IMR-90 (cell line): ENCODE results near the gene GALNT17. TPM values are rescaled to one million over a fixed set of nuclear protein-coding genes. Genes with fewer than 3 reads are reported as not detected.

Source experiments
- ATAC-seq: fragments of 200-7000 bp; cut with Tn5 transposase; 2 replicates; pipeline ENCODE4 v1.9.1; 2020; ENCODE audit warnings: low read depth, mild to moderate bottlenecking, moderate library complexity
- BruUV-seq: library from RNA; stranded (reverse); fragments of 400-500 nt; replicated peaks from 2 replicates; lab custom pipeline; 2021; lab: Mats Ljungman, UMichigan
- CTCF ChIA-PET: fragments of 300-600 bp; formaldehyde crosslinking; extraction: SDS; loops from one replicate; lab custom pipeline; 2021; ENCODE audit warnings: antibody characterized with exemption; lab: Yijun Ruan, JAX
- POLR2A ChIA-PET: fragments of 300-600 bp; sonication (Branson Sonifier 250); formaldehyde crosslinking; loops from one replicate; lab custom pipeline; 2022; ENCODE audit warnings: antibody characterized with exemption; ENCODE audit not compliant: unreplicated experiment; lab: Charles Lee
- DNase-seq: peaks from one replicate; pipeline ENCODE4 v3.0.0; 2013
- H2AFZ ChIP-seq: replicated peaks from 2 replicates; pipeline ENCODE3; 2013; ENCODE audit warnings: low read length, mild to moderate bottlenecking; ENCODE audit not compliant: poor library complexity
- H2AK5ac ChIP-seq: 2 replicates; pipeline ENCODE4 v1.6.1; 2013; ENCODE audit warnings: low read depth, low read length, inconsistent platforms
- H2AK9ac ChIP-seq: replicated peaks from 2 replicates; pipeline ENCODE3; 2013; ENCODE audit warnings: mild to moderate bottlenecking, low read depth, low read length, moderate library complexity; ENCODE audit not compliant: poor library complexity
- H2BK120ac ChIP-seq: 2 replicates; pipeline ENCODE4 v1.6.1; 2013; ENCODE audit warnings: low read depth, low read length, inconsistent platforms
- H2BK15ac ChIP-seq: 3 replicates; pipeline ENCODE4 v1.6.1; 2013; ENCODE audit warnings: low read depth, low read length, inconsistent platforms
- H2BK20ac ChIP-seq: 2 replicates; pipeline ENCODE4 v1.6.1; 2013; ENCODE audit warnings: low read depth, mild to moderate bottlenecking, inconsistent platforms, low read length, moderate library complexity
- H2BK5ac ChIP-seq: 2 replicates; pipeline ENCODE4 v1.6.1; 2013; ENCODE audit warnings: mild to moderate bottlenecking, low read depth, low read length, inconsistent platforms; ENCODE audit not compliant: poor library complexity, severe bottlenecking
- H3K14ac ChIP-seq: replicated peaks from 2 replicates; pipeline ENCODE4 v1.6.1; 2013; ENCODE audit warnings: low read depth, low read length, inconsistent platforms
- H3K18ac ChIP-seq: 2 replicates; pipeline ENCODE4 v1.6.1; 2013; ENCODE audit warnings: low read depth, low read length, control low read depth
- H3K23ac ChIP-seq: 2 replicates; pipeline ENCODE4 v1.6.1; 2013; ENCODE audit warnings: low read depth, low read length, inconsistent platforms
- H3K27ac ChIP-seq: 2 replicates; pipeline ENCODE4 v1.5.1; 2013; ENCODE audit warnings: mild to moderate bottlenecking, control low read depth, low read length; ENCODE audit not compliant: insufficient read depth
- H3K27me3 ChIP-seq: 2 replicates; pipeline ENCODE4 v1.6.1; 2013; ENCODE audit warnings: low read length; ENCODE audit not compliant: control insufficient read depth, insufficient read depth
- H3K36me3 ChIP-seq: 2 replicates; pipeline ENCODE4 v1.6.1; 2013; ENCODE audit warnings: low read length, mixed read lengths; ENCODE audit not compliant: control insufficient read depth, insufficient read depth
- H3K4ac ChIP-seq: 2 replicates; pipeline ENCODE4 v1.6.1; 2013; ENCODE audit warnings: low read depth, low read length, inconsistent platforms
- H3K4me1 ChIP-seq: 2 replicates; pipeline ENCODE4 v1.6.1; 2013; ENCODE audit warnings: low read length, mixed read lengths; ENCODE audit not compliant: control insufficient read depth, insufficient read depth
- H3K4me2 ChIP-seq: 2 replicates; pipeline ENCODE4 v1.6.1; 2013; ENCODE audit warnings: low read depth, mild to moderate bottlenecking, control low read depth, low read length, moderate library complexity
- H3K4me3 ChIP-seq: 2 replicates; pipeline ENCODE4 v1.5.1; 2013; ENCODE audit warnings: low read depth, mild to moderate bottlenecking, control low read depth, low read length, moderate library complexity; ENCODE audit not compliant: insufficient read depth
- H3K56ac ChIP-seq: 2 replicates; pipeline ENCODE4 v1.6.1; 2013; ENCODE audit warnings: low read length, inconsistent platforms; ENCODE audit not compliant: insufficient read depth; ENCODE audit errors: extremely low read depth
- H3K79me1 ChIP-seq, 2 experiments: 2 replicates each; pipeline ENCODE4 v1.6.1; 2013; ENCODE audit warnings: low read length in 2 of 2, inconsistent platforms in 1 of 2, low read depth in 1 of 2
- H3K9ac ChIP-seq: 2 replicates; pipeline ENCODE4 v1.6.1; 2013; ENCODE audit warnings: low read depth, low read length, control low read depth
- H3K9me1 ChIP-seq: 2 replicates; pipeline ENCODE4 v1.6.1; 2013; ENCODE audit warnings: low read length, inconsistent platforms; ENCODE audit not compliant: insufficient read depth
- H3K9me3 ChIP-seq: 2 replicates; pipeline ENCODE4 v1.6.1; 2013; ENCODE audit warnings: low read length; ENCODE audit not compliant: control insufficient read depth, insufficient read depth
- H4K20me1 ChIP-seq: 2 replicates; pipeline ENCODE4 v1.6.1; 2013; ENCODE audit warnings: low read length, inconsistent platforms; ENCODE audit not compliant: insufficient read depth
- H4K5ac ChIP-seq: 2 replicates; pipeline ENCODE4 v1.6.1; 2013; ENCODE audit warnings: mild to moderate bottlenecking, low read depth, low read length, control low read depth
- H4K8ac ChIP-seq, 2 experiments: 2 replicates each; pipeline ENCODE4 v1.6.1; 2013; ENCODE audit warnings: low read depth in 2 of 2, low read length in 2 of 2, control low read depth in 1 of 2, inconsistent platforms in 1 of 2
- H4K91ac ChIP-seq: 2 replicates; pipeline ENCODE4 v1.6.1; 2013; ENCODE audit warnings: low read depth, low read length, inconsistent platforms; ENCODE audit not compliant: insufficient read depth
- BHLHE40 ChIP-seq: fragments of 150-350 bp; IDR thresholded peaks from 2 replicates; pipeline ENCODE4 v1.6.1; 2016; ENCODE audit warnings: mild to moderate bottlenecking, low read depth, low read length
- CTCF ChIP-seq: conservative IDR thresholded peaks from 2 replicates; pipeline ENCODE4 v1.5.1; 2012; ENCODE audit warnings: mild to moderate bottlenecking, low read depth, low read length, improper control_type of control experiment
- MAFK ChIP-seq: IDR thresholded peaks from 2 replicates; pipeline ENCODE4 v1.6.1; 2012; ENCODE audit warnings: low read depth, low read length, improper control_type of control experiment
- MAZ ChIP-seq: IDR thresholded peaks from 2 replicates; pipeline ENCODE4 v1.6.1; 2012; ENCODE audit warnings: low read depth, mild to moderate bottlenecking, low read length, improper control_type of control experiment, moderate library complexity, borderline replicate concordance
- MXI1 ChIP-seq: IDR thresholded peaks from 2 replicates; pipeline ENCODE4 v1.6.1; 2012; ENCODE audit warnings: low read depth, mild to moderate bottlenecking, low read length, moderate library complexity, borderline replicate concordance
- RAD21 ChIP-seq: IDR thresholded peaks from 2 replicates; pipeline ENCODE4 v1.6.1; 2012; ENCODE audit warnings: low read length, improper control_type of control experiment
- RCOR1 ChIP-seq: IDR thresholded peaks from 2 replicates; pipeline ENCODE4 v1.6.1; 2012; ENCODE audit warnings: mild to moderate bottlenecking, low read length, improper control_type of control experiment; ENCODE audit not compliant: insufficient replicate concordance
- RFX5 ChIP-seq: IDR thresholded peaks from 2 replicates; pipeline ENCODE4 v1.8.0; 2012; ENCODE audit warnings: low read depth, mild to moderate bottlenecking, low read length, moderate library complexity
- SMC3 ChIP-seq: fragments of 150-350 bp; IDR thresholded peaks from 2 replicates; pipeline ENCODE4 v1.6.1; 2016; ENCODE audit warnings: low read depth, mild to moderate bottlenecking, antibody characterized with exemption, low read length, moderate library complexity
- WGBS, 2 experiments: methylation state at CpG; one replicate each; pipeline versions ENCODE4 v1.1.5 to v1.1.7; 2013; ENCODE audit warnings: missing lambda C conversion rate in 2 of 2; ENCODE audit not compliant: insufficient read length in 1 of 2; ENCODE audit errors: extremely low coverage in 2 of 2; 5-methylcytosine and 5-hydroxymethylcytosine counted together
- dilution Hi-C: fragments of 300-500 bp; cut with HindIII; formaldehyde crosslinking; loops from one replicate; pipeline ENCODE4 v1.14.3; 2018; ENCODE audit warnings: low sequenced_read_pairs; ENCODE audit not compliant: unreplicated experiment
- in situ Hi-C: fragments of 300-500 bp; cut with MboI; formaldehyde crosslinking; loops from 3 replicates; pipeline ENCODE4 v1.14.3; 2019; ENCODE audit warnings: low sequenced_read_pairs, inconsistent platforms, mixed read lengths
- intact Hi-C: fragments of 100-400 bp; cut with micrococcal nuclease; formaldehyde crosslinking; loops from 2 replicates; pipeline ENCODE4 v1.10.0; 2022
- polyA plus RNA-seq, 3 experiments: library from polyadenylated mRNA; depleted of rRNA; stranded (reverse); fragments of >200 nt; gene quantifications; 2 replicates each; pipeline ENCODE4 v1.2.3, GENCODE V29; 2012; ENCODE audit warnings: low replicate concordance in 1 of 3
- total RNA-seq: library from RNA; depleted of rRNA; stranded (reverse); fragments of >200 nt; gene quantifications from 2 replicates; pipeline ENCODE4 v1.2.3, GENCODE V29; 2012
- TF ChIP-seq, protein P1 (sequence below): fragments of 150-350 bp; IDR thresholded peaks from 2 replicates; pipeline ENCODE4 v1.6.1; 2017; ENCODE audit warnings: mild to moderate bottlenecking, antibody characterized with exemption, low read length, low read depth

The GALNT17 gene
- total and polyA plus RNA-seq, 2 of the 4 experiments (the other 2 are of a cell fraction) = not detected

DNA sequence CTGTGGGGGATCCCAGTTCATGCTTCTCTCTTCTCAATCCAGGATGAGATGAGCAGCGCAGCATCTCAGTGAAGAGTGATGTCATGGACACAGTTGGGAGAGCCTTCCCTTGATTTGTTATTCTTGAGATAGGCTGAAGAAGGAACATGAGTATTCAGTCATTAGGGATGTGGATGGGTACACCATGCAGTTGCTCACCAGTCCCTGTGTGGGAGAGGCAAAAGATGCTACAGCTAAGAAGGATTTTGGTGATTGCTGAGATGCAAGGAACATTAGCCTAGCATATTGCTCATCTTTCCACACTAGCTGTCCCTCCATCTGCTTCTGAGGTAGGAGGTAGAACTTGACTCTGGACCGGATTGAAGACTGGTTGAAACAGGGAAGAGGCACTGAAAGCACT, 179.6 kb downstream of the GALNT17 start:
- CTCF ChIA-PET = no interaction called here
- no peak for TF ChIP-seq BHLHE40
- no peak for TF ChIP-seq CTCF
- no peak for TF ChIP-seq MAZ
- no peak for TF ChIP-seq RCOR1
- TF ChIP-seq MXI1 = no peak
- no peak for TF ChIP-seq RFX5
- no peak for TF ChIP-seq RAD21
- TF ChIP-seq, protein P1, sequence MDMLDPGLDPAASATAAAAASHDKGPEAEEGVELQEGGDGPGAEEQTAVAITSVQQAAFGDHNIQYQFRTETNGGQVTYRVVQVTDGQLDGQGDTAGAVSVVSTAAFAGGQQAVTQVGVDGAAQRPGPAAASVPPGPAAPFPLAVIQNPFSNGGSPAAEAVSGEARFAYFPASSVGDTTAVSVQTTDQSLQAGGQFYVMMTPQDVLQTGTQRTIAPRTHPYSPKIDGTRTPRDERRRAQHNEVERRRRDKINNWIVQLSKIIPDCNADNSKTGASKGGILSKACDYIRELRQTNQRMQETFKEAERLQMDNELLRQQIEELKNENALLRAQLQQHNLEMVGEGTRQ = no peak
- no peak for TF ChIP-seq MAFK
- no peak for TF ChIP-seq SMC3
- in situ Hi-C loops = no loop called here
- H3K23ac ChIP-seq = no peak overlapping the region
- H3K4me3 ChIP-seq = no peak overlapping the region
- H2BK20ac ChIP-seq = no peak overlapping the region
- no peaks in the 10 kb centered on the region for H4K20me1 ChIP-seq
- H3K9me3 ChIP-seq = peaks cover 25% of the 10 kb centered on the region
- no peak overlapping the region for H3K27ac ChIP-seq
- H4K91ac ChIP-seq = no peak overlapping the region
- intact Hi-C loops = no loop called here
- H3K14ac ChIP-seq = no peak overlapping the region
- dilution Hi-C loops = no loop called here
- no peak overlapping the region for H4K5ac ChIP-seq
- no peaks in the 10 kb centered on the region for H3K27me3 ChIP-seq
- H2AK5ac ChIP-seq = no peak overlapping the region
- POLR2A ChIA-PET = no interaction called here
- H3K9ac ChIP-seq = no peak overlapping the region
- no CpG with 5 or more reads among the region's 2 CpGs for WGBS, 2 experiments
- H2AFZ ChIP-seq = no peak overlapping the region
- no peaks in the 10 kb centered on the region for H3K36me3 ChIP-seq
- BruUV-seq = no TSS peak
- DNase-seq = no peak
- no peak overlapping the region for H3K18ac ChIP-seq
- H2AK9ac ChIP-seq = no peak overlapping the region
- ATAC-seq = no peak
- H4K8ac ChIP-seq = no peak overlapping the region
- no peak overlapping the region for H2BK15ac ChIP-seq
- no peak overlapping the region for H2BK5ac ChIP-seq
- no peak overlapping the region for H3K4me2 ChIP-seq
- no peaks in the 10 kb centered on the region for H3K79me1 ChIP-seq
- no peaks in the 10 kb centered on the region for H3K4me1 ChIP-seq
- no peak overlapping the region for H3K56ac ChIP-seq
- no peak overlapping the region for H3K4ac ChIP-seq
- H2BK120ac ChIP-seq = no peak overlapping the region
- no peaks in the 10 kb centered on the region for H3K9me1 ChIP-seq
